Panc1 (cell line): ENCODE results near the gene SETD2. TPM values are rescaled to one million over a fixed set of nuclear protein-coding genes. Genes with fewer than 3 reads are reported as not detected.

Source experiments
- ATAC-seq: fragments of 200-7000 bp; cut with Tn5 transposase; 2 replicates; pipeline ENCODE4 v1.9.1; 2020; ENCODE audit warnings: mild to moderate bottlenecking, moderate library complexity
- BruUV-seq: library from RNA; stranded (reverse); fragments of 400-500 nt; replicated peaks from 2 replicates; lab custom pipeline; 2021; lab: Mats Ljungman, UMichigan
- CTCF ChIA-PET: fragments of 300-600 bp; sonication (Branson Sonifier 250); formaldehyde crosslinking; loops from one replicate; lab custom pipeline; 2022; ENCODE audit warnings: antibody characterized with exemption; lab: Charles Lee
- POLR2A ChIA-PET: fragments of 300-600 bp; sonication (Branson Sonifier 250); formaldehyde crosslinking; loops from one replicate; lab custom pipeline; 2022; ENCODE audit warnings: antibody characterized with exemption; lab: Charles Lee
- DNase-seq: peaks from one replicate; pipeline ENCODE4 v3.0.0-alpha.2; 2010; ENCODE audit warnings: low read depth, low spot score
- H3K27ac ChIP-seq: 2 replicates; pipeline ENCODE4 v1.5.1; 2011; ENCODE audit warnings: mild to moderate bottlenecking, low read length, inconsistent platforms
- H3K27me3 ChIP-seq: fragments of 200-500 bp; sonication (Bioruptor generic); 2 replicates; pipeline ENCODE4 v1.6.0; 2014; ENCODE audit warnings: low read length, inconsistent platforms; ENCODE audit not compliant: control insufficient read depth, insufficient read depth
- H3K36me3 ChIP-seq: fragments of 200-500 bp; sonication (Bioruptor generic); 2 replicates; pipeline ENCODE4 v1.5.1; 2014; ENCODE audit warnings: inconsistent platforms, mild to moderate bottlenecking, low read length, moderate library complexity; ENCODE audit not compliant: control insufficient read depth, insufficient read depth
- H3K4me1 ChIP-seq: 2 replicates; pipeline ENCODE4 v1.5.1; 2011; ENCODE audit warnings: inconsistent platforms, mild to moderate bottlenecking, low read length, moderate library complexity; ENCODE audit not compliant: control insufficient read depth, insufficient read depth
- H3K4me3 ChIP-seq, 2 experiments: 2 replicates each; pipeline ENCODE4 v1.5.1; 2011 to 2012; ENCODE audit warnings: low read depth in 2 of 2, low read length in 2 of 2, mild to moderate bottlenecking in 2 of 2, inconsistent platforms in 1 of 2, moderate library complexity in 1 of 2
- H3K9me3 ChIP-seq: fragments of 200-500 bp; sonication (Bioruptor generic); 2 replicates; pipeline ENCODE4 v1.5.1; 2014; ENCODE audit warnings: low read depth, mild to moderate bottlenecking, inconsistent platforms, low read length, moderate library complexity; ENCODE audit not compliant: control insufficient read depth, insufficient read depth
- CTCF ChIP-seq: fragments of 450-650 bp; IDR thresholded peaks from 2 replicates; pipeline ENCODE4 v1.5.1; 2017; ENCODE audit warnings: mild to moderate bottlenecking
- POLR2AphosphoS5 ChIP-seq: IDR thresholded peaks from 2 replicates; pipeline ENCODE4 v1.6.1; 2012; ENCODE audit warnings: mild to moderate bottlenecking, low read depth, low read length, moderate library complexity
- REST ChIP-seq, 2 experiments: IDR thresholded peaks; 2 replicates each; pipeline ENCODE4 v1.6.1; 2011 to 2012; ENCODE audit warnings: low read depth in 2 of 2, control low read depth in 1 of 2, low read length in 1 of 2, mild to moderate bottlenecking in 1 of 2, moderate library complexity in 1 of 2; ENCODE audit not compliant: insufficient read depth in 1 of 2
- SIN3A ChIP-seq: IDR thresholded peaks from 2 replicates; pipeline ENCODE4 v1.6.1; 2012; ENCODE audit warnings: low read depth, mild to moderate bottlenecking, low read length, moderate library complexity, borderline replicate concordance; ENCODE audit not compliant: insufficient read depth
- TCF7L2 ChIP-seq: IDR thresholded peaks from 2 replicates; pipeline ENCODE4 v1.6.1; 2011; ENCODE audit warnings: mild to moderate bottlenecking, low read depth, low read length, inconsistent platforms
- in situ Hi-C: cut with HindIII; loops from 2 replicates; pipeline ENCODE4 v1.10.0; 2016; ENCODE audit warnings: low sequenced_read_pairs, low pct_unique_long_range_greater_than_20kb
- intact Hi-C: fragments of 100-400 bp; cut with micrococcal nuclease; formaldehyde crosslinking; loops from one replicate; pipeline ENCODE4 v1.10.0; 2022; ENCODE audit not compliant: unreplicated experiment
- total RNA-seq: library from RNA; stranded (reverse); gene quantifications from one replicate; pipeline ENCODE4 v1.2.1, GENCODE V29; 2021; ENCODE audit not compliant: unreplicated experiment

Gene SETD2
- total RNA-seq, 1 experiment from 2014 or later = 32.6 TPM

- ATAC-seq = no peak
- intact Hi-C loops = no loop called here
Measured at GRCh38 chr3:47156396-47156795, 7.5 kb downstream of the SETD2 start.

GRCh38 chr3:47152578-47152977, 11.3 kb downstream of the SETD2 start:
- ChIA-PET CTCF (no interaction called here), POLR2A (no interaction called here)
- Histone ChIP-seq H3K4me3 (no peak overlapping the region), H3K27ac (no peak overlapping the region), H3K27me3 (no peaks in the 10 kb centered on the region), H3K9me3 (no peaks in the 10 kb centered on the region), H3K4me1 (no peaks in the 10 kb centered on the region; the same call in 1 of the 2 replicates), H3K36me3 (no peaks in the 10 kb centered on the region)
- no TSS peak for BruUV-seq
- no peak for TF ChIP-seq CTCF
- TF ChIP-seq POLR2AphosphoS5 = no peak
- TF ChIP-seq TCF7L2 = no peak
- TF ChIP-seq REST (IDR thresholded peaks at IDR 0.05; ENCODE audit: insufficient read depth in 1 of 2, low read depth in 2 of 2, low read length in 1 of 2) = no peak
- TF ChIP-seq SIN3A = no peak
- no peak for ATAC-seq
- DNase-seq = no peak
- in situ Hi-C loops = no loop called here
- intact Hi-C loops = no loop called here

More at GRCh38 chr3:47156396-47156795, 7.5 kb downstream of the SETD2 start:
- TF ChIP-seq CTCF (no peak), TCF7L2 (no peak), POLR2AphosphoS5 (no peak), REST (IDR thresholded peaks at IDR 0.05; ENCODE audit: insufficient read depth in 1 of 2, low read depth in 2 of 2, low read length in 1 of 2) (no peak), SIN3A (no peak)
- POLR2A ChIA-PET = interaction anchor here (0.5 kb wide), 1 partner anchor 26 kb away, joined by 6 read pairs; no protein-coding TSS in a partner anchor
- CTCF ChIA-PET = no interaction called here
- Histone ChIP-seq H3K27me3 (no peaks in the 10 kb centered on the region), H3K36me3 (no peaks in the 10 kb centered on the region), H3K9me3 (no peaks in the 10 kb centered on the region), H3K4me1 (peaks cover 6% of the 10 kb centered on the region; the same call in 1 of the 2 replicates), H3K27ac (no peak overlapping the region), H3K4me3 (no peak overlapping the region)
- in situ Hi-C loops = no loop called here
- DNase-seq = no peak
- BruUV-seq = no TSS peak
